Mucosa of descending colon (tissue), 3 donors: ENCODE results near the gene TMEM259. TPM values are rescaled to one million over a fixed set of nuclear protein-coding genes. Genes with fewer than 3 reads are reported as not detected.

Source experiments
- ATAC-seq: fragments of 200-7000 bp; cut with Tn5 transposase; one replicate; pipeline ENCODE4 v1.9.1; 2020; ENCODE audit warnings: mild to moderate bottlenecking, moderate library complexity
- DNase-seq, 3 donors: peaks; one replicate each; pipeline ENCODE4 v3.0.0-alpha.2; 2020
- H3K36me3 ChIP-seq: fragments of 200-600 bp; one replicate; pipeline ENCODE4 v1.8.0; 2021; ENCODE audit warnings: low read depth, mild to moderate bottlenecking
- H3K4me1 ChIP-seq: fragments of 200-600 bp; one replicate; pipeline ENCODE4 v1.8.0; 2021; ENCODE audit warnings: low read depth, mild to moderate bottlenecking
- H3K4me3 ChIP-seq: fragments of 200-600 bp; one replicate; pipeline ENCODE4 v1.8.0; 2021; ENCODE audit warnings: mild to moderate bottlenecking
- H3K9me3 ChIP-seq: fragments of 200-600 bp; one replicate; pipeline ENCODE4 v1.8.0; 2021; ENCODE audit warnings: mild to moderate bottlenecking
- CTCF ChIP-seq: fragments of 200-600 bp; IDR thresholded peaks from one replicate; pipeline ENCODE4 v1.8.0; 2022; ENCODE audit warnings: antibody characterized with exemption, mild to moderate bottlenecking
- intact Hi-C, 2 donors: fragments of 100-400 bp; cut with DNase I in 1 of 2; cut with micrococcal nuclease in 1 of 2; formaldehyde crosslinking; loops; one replicate each; pipeline versions ENCODE4 v1.11.0 to v1.11.1; 2022; cut with DNase I, micrococcal nuclease
- total RNA-seq, 3 donors: library from RNA; stranded (reverse); fragmentation: NEBNext Ultra II Directional in 2 of 3; extraction: Animal tissue kit (Norgen Biotek cat#: 25700) in 2 of 3; gene quantifications; one replicate each; pipeline versions ENCODE4 v1.2.1 to v1.2.4, GENCODE V29; 2021 to 2023
- donor health status: DM: no; HTN: no; CAD: no; lungs with moderate emphysema.
- donor health status: DM: no; HTN: no; CAD: no.
- donor health status: DM: no; HTN: yes; CAD: no.

Gene TMEM259
- total RNA-seq, 3 donors from 2014 or later = 185 to 199 (median 190) TPM

GRCh38 chr19:966485-967088, 54.3 kb downstream of the TMEM259 start:
- Histone ChIP-seq H3K9me3 (peaks cover 7% of the 10 kb centered on the region), H3K4me1 (no peaks in the 10 kb centered on the region), H3K4me3 (no peak overlapping the region), H3K36me3 (peaks cover 3% of the 10 kb centered on the region)
- no peak for ATAC-seq
- intact Hi-C loops = no loop called here
- no peak for DNase-seq
- no peak for TF ChIP-seq CTCF

DNA sequence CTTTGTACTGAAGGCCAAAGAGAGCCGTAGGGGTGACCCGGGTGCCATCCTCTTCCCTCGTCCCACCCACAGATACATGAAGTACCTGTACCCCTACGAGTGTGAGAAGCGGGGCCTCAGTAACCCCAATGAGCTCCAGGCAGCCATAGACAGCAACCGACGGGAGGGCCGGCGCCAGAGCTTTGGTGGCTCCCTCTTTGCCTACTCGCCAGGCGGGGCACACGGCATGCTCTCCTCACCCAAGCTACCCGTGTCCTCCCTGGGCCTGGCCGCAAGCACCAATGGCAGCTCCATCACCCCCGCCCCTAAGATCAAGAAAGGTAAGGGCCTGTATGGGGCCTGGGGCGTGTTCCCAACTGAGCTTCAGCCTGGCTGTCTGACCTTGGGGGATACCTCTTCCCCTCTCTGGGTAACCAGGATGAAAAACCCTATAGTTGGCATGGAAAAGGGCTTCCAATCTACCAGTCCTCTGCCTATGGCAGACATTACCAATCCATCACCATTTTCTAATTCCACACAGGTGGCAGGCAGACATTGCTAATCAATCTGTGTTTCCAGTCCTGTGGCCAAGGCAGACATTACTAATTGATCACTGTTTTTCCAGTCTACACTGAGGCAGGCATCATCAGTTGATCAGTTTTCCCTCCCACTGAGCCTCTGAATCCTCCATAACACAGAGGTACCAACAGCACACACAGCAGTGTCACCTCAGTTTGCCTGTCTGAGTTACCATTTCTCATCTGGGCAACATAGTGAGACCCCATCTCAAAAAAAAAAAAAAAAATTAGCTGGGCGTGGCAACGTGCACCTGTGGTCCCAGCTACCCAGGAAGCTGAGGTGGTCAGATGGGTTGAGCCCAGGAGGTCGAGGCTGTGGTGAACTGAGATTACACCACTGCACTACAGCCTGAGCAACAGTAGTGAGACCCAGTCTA, 55.9 kb downstream of the TMEM259 start:
- intact Hi-C loops = no loop called here
- ATAC-seq = peak; percentile 38
- no peak for TF ChIP-seq CTCF
- DNase-seq = no peak
- no peaks in the 10 kb centered on the region for H3K9me3 ChIP-seq
- no peaks in the 10 kb centered on the region for H3K4me1 ChIP-seq
- H3K36me3 ChIP-seq = no peaks in the 10 kb centered on the region
- H3K4me3 ChIP-seq = no peak overlapping the region

DNA sequence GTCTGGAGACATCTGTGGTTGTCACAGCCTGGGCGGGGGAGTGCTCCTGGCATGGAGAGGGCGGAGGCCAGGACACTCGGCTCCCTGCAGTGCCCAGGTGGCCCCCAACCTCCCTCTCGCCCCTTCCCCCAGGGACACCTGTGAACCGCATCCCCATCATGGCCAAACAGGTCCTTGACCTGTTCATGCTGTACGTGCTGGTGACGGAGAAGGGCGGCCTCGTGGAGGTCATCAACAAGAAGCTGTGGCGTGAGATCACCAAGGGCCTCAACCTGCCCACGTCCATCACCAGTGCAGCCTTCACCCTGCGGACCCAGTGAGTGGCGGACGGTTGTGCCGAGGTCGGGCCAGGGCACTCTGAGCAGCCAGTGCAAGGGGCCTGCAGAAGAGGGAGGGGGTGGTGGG, 56.8 kb downstream of the TMEM259 start:
- Histone ChIP-seq H3K4me3 (no peak overlapping the region), H3K4me1 (no peaks in the 10 kb centered on the region), H3K9me3 (no peaks in the 10 kb centered on the region), H3K36me3 (no peaks in the 10 kb centered on the region)
- DNase-seq (no peak), ATAC-seq (no peak)
- intact Hi-C loops = no loop called here
- no peak for TF ChIP-seq CTCF

GRCh38 chr19:963486-963951, 57.4 kb downstream of the TMEM259 start:
- DNase-seq = no peak
- ATAC-seq = no peak
- H3K4me1 ChIP-seq = no peaks in the 10 kb centered on the region
- H3K4me3 ChIP-seq = no peak overlapping the region
- intact Hi-C loops = no loop called here
- no peak for TF ChIP-seq CTCF
- no peaks in the 10 kb centered on the region for H3K9me3 ChIP-seq
- no peaks in the 10 kb centered on the region for H3K36me3 ChIP-seq

DNA sequence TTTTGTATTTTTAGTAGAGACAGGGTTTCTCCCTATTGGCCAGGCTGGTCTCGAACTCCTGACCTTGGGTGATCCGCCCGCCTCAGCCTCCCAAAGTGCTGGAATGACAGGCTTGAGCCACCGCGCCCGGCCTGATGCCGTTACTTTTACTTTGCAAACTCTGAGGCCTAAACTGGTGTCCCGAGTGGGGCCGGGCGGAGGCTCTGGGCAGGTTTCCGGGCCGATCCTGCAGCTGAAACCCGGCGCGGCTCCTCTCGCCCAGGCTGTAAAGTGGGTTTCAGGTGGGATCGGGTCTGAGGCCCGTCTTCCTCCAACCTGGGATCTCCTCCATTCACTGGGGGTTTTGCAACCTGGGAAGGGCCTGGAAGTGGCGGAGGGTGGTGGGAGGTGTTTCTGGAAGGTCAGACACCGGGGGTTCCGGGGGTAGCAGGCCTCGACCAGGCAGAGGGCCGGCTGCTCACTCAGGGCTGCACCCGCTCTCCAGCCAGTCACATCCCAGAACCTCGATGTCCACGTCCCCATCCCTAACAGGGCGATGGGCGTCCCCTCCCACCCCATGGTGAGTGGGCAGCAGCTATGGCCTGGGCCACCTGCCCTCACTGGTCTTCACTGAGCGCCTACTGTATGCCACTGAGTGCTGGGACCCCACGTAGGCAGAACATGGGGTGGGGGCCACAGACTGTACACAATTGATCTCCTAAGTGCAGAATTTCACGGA, 58.1 kb downstream of the TMEM259 start:
- H3K9me3 ChIP-seq = no peaks in the 10 kb centered on the region
- no peak for TF ChIP-seq CTCF
- intact Hi-C loops = no loop called here
- no peaks in the 10 kb centered on the region for H3K36me3 ChIP-seq
- no peaks in the 10 kb centered on the region for H3K4me1 ChIP-seq
- no peak overlapping the region for H3K4me3 ChIP-seq
- no peak for DNase-seq
- ATAC-seq = no peak
